HG03196 (cell line): ENCODE measurements around the gene LRGUK.
"Not testable (repeated sequence)": the region's sequence is repeated elsewhere in the genome, so short reads cannot be mapped to it uniquely, and the experiment has no call there.

Experiments
- ATAC-seq: cut with Tn5 transposase; IDR thresholded peaks from one replicate; pipeline ENCODE4 v1.9.1; 2021; ENCODE audit not compliant: unreplicated experiment

The LRGUK gene

DNA sequence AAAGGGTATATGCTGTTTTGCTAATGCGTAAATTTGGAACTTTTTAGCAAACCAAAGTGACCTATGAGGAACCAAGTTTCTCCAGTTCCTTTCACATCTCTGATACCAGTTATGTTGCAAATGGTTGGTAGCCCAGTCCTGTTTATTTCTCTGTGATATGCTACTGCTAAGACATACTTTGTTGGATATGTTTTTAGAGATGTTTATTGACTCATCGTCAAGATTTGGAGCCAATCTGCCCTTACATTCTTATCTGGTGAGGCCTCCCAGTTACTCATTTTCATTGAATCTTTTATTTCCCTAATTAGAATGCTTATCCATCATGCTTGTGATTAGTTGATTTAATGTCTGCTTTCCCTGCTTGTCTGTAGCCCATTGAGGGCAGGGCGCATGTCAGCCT is 58.9 kb downstream of the LRGUK start:
- ATAC-seq: no peak

DNA sequence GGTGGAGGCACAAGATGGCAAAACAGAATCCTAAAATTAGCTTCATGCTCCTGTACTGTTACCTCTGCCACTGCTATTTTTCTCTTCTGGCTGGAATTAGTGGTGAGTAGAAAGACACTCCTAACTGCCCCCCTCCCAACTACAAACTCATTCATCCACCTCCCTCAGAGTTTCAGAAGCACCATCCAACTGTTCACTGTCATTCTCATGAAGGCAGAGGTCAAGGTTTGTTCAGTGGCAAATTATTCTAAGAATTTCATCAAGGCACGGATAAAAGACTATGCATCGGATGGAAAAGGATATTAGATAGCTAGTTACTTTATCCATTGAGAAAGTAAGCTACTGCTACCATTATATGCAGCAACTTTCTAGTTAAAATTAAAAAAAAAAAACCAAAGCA is 59.7 kb downstream of the LRGUK start:
- ATAC-seq: no peak

DNA sequence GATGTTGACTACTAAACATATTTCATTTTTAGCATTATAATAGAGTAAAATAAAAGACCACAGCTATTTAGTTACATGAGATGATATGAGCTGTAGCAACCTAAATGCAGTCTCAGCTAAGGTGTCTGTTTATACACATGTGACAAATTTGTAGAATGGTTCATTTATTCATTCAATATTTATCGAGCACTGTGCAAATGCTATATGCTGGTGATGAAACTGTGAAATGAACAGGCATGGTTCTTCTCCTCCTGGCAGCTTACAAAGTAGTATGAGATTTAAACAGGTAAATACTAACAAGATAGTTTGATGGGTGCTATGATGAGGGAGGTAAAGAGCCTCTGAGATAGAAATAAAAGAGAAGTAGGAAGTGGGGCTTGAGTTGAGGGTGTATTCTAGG is 60.8 kb downstream of the LRGUK start:
- ATAC-seq: no peak

GRCh38 chr7:134188311-134188710 is 61.2 kb downstream of the LRGUK start:
- ATAC-seq: no peak

- ATAC-seq: no peak
Observed at GRCh38 chr7:134189559-134189958, 62.4 kb downstream of the LRGUK start.

DNA sequence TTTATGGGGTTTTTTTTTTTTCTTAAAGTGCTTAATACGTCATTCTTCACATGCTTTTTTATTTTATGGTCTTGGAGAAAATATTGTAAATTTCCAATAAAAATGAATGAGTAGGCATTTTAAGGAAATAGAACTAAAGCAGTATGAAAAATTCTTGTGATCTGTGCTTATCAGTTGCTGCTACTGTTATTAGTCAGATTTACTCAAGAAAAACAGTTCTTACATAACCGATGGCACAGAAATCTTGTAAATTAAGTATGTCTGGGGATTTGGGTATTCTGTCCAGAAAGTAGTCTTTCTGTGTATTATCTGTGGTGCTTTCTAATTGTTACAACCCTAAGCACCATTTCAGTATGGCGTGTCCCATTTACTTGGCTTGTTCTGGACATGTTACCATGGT is 64.7 kb downstream of the LRGUK start:
- ATAC-seq: no peak

- no peak for ATAC-seq
Observed at GRCh38 chr7:134193240-134193639, 66.1 kb downstream of the LRGUK start.

GRCh38 chr7:134195252-134195651 is 68.1 kb downstream of the LRGUK start:
- no peak for ATAC-seq

GRCh38 chr7:134196439-134196838 is 69.3 kb downstream of the LRGUK start:
- ATAC-seq: no peak

- no peak for ATAC-seq
Observed at GRCh38 chr7:134197345-134197744, 70.2 kb downstream of the LRGUK start.

GRCh38 chr7:134200970-134201369 is 73.8 kb downstream of the LRGUK start:
- ATAC-seq: no peak

GRCh38 chr7:134201569-134202261 is 74.6 kb downstream of the LRGUK start:
- no peak for ATAC-seq

GRCh38 chr7:134203186-134203889 is 76.2 kb downstream of the LRGUK start:
- no peak for ATAC-seq

DNA sequence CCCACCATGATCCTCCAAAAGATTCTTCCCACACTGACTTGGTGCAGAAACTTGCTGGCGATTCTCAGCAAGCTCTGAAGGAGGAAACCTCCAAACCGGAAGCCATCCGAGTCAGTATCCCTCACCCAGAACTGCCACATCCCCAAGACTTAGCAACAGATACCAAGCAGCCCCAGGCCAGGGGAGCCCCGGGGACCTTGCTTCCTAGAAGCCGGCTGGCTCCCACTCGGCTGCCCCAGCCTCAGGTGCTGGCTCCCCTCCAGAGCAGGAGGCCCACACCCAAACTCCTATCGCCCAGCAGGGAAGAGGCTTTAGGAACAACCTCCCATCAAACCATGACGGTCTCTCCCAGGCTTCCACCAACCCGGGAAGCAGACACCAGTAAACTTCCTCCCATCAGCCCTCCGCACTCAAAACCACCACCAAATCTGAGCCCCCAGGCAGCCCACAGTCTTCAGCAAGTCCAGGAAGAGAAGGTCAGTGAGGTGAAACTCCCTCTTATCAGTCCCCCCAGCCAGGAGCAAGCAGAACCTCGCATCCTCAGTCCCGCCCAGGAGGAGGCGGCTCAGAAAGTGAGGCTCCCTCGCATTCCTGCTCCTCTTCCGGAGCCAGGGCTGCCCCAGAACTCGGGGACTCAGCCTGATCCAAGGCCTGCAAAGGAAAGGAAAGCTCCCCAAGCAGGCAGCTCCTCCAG is 82.3 kb downstream of the LRGUK start:
- ATAC-seq: no peak

- no peak for ATAC-seq
Observed at GRCh38 chr7:134210227-134210626, 83.1 kb downstream of the LRGUK start.

DNA sequence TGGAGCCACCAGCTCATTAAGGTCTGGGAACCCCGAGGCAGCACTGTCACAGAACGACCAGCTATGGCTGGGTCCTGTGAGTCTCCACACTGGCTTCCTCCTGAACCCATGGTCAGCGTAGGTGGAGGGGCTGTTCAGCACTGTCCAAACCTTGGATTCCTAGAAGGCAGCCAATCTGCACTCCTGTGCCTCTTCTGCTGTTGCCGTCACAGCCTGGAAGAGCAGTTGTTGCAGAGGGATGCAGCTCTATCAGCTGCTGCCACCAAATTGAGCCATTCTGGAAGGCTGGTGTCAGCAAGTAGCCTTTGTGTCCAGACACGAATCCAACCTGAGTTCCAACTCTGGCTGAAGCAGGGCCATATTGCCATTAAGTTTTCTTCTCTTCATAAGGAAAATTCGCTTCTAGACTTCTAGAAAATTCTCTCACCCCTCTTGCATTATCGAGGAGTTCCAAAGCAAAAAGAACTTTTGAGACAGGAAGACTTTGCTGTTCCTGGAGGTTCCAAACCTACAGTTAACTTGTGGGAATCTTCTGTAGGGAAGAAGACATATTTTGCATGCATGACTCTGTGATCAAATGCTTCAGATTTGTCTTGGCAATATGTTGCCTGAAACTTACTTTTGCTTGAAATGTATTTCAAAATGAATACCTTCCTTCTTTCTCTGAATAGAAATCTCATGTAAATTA is 84.0 kb downstream of the LRGUK start:
- ATAC-seq: no peak

DNA sequence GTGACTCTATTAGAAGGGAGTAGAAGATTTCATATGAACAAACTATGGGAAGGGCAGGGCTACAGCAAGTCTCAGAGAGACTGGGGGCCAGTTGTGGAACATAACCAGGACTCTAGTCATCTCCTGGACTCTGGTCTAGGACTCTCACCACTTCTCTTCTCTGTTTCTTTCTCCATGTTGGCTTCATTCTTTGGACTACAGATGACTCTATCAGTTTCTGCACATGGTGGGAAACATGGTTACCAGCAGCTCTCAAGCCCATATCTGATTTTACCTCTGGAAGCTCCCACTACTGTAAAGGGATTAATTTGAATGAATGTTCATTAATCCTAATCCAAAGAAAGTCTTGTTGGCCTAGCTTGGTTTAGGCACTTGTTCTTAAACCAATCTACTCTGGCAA is 84.7 kb downstream of the LRGUK start:
- ATAC-seq: no peak

DNA sequence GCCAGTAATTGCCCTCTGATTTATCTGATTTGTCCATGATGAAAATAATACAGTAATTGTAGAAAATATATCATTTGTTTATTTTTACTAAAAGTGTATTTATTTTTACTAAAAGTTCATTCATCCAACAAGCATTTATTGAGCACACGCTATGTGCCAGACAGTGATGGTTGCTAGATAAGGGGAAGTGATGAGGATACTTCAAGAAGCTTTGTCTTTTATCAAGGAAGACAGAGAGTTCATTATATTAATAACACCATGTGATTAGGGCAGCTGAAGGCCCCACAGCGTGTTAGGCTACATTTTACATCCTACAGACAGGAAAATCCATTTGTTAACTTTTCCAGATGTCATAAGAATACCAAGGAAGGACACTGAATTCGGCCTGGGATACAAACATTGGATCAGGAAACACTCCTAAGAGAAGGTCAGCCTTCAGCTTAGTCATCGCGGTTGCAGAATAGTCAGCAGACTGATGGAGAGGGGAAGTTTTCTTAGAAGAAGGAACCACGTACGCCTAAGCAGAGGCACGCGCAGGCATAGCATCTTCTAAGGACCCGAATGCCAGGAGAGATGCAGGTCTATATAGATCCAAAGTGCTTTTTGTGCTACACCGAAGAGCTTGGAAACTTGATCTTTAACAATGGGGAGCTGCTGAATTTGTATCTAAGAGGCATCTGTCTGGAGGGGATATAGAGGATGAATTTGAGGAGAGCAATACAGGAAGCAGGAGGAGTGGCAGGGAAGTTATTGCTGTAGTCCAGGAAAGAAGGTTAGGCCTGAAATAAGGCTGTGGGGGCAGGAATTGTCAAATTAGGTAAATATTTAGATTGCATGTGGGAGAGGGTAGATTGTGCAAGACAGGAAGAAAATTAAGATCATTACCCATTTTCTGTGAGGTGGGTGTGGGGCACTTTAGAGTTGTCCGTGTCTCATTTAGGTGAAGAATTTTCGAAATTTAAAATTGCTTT is 85.7 kb downstream of the LRGUK start:
- no peak for ATAC-seq

- ATAC-seq: no peak
Observed at GRCh38 chr7:134220236-134220635, 93.1 kb downstream of the LRGUK start.

- ATAC-seq: not testable (repeated sequence)
Observed at GRCh38 chr7:134231296-134231695, 104.2 kb downstream of the LRGUK start.
